Measurements from ENCODE around the gene LCN2.

Gene LCN2

GRCh38 chr9:128115187-128116103, 33.8 kb upstream of the LCN2 start:
- peak; percentile 29 for DNase-seq

DNA sequence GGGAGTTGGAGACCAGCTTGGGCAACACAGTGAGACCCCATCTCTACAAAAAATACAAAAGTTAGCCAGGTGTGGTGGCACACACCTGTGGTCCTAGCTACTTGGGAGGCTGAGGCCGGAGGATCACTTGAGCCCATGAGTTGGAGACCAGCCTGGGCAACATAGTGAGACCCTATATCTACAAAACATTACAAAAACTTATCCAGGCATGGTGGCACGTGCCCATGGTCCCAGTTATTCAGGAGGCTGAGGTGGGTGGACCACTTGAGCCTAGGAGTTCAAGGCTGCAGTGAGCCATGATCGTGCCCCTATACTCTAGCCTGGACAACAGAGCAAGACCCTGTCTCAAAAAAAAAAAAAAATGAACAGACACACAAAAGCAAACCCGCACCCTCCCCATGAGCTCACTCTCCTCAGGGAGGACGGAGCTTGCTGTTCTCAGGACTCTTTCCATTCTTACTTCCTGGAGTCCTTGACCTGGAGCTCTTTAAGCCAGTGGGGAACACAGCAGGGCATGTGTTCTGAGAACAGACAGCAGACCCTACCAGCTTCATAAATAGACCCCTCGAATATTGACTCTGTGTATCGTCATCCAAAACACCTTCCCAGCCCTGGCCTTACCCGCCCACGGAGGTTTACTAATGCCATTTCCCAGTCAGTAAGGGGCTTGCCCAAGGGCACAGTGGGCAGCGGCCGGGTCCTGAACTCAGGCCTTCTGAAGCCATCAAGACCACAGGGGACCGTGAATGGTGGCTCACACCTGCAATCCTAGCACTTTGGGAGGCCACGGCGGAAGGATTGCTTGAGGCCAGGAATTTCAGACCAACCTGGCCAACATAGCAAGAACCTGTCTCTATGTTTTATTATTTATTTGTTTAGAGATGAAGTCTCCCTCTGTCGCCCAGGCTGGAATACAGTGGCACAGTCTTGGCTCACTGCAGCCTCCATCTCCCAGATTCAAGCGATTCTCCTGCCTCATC, 32.9 kb upstream of the LCN2 start:
- DNase-seq = no peak

- DNase-seq = peak; percentile 93
Measured at GRCh38 chr9:128117613-128118471, 31.4 kb upstream of the LCN2 start.

DNA sequence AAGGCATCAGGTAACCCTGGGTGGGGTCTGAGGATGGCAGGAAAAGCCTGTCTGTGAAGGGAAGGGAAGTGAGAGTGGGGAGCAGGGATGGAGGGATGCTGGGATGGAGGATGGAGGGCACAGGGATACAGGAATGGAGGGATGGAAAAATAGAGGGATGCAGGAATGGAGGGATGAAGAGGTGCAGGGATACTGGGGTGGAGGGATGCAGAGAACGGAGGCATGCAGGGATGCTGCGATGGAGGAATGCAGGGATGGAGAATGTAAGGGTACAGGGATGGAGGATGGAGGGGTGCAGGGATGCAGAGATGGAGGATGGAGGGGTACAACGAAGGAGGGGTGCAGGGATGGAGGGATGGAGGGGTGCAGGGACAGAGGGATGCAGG, 30.8 kb upstream of the LCN2 start:
- no peak for DNase-seq

DNA sequence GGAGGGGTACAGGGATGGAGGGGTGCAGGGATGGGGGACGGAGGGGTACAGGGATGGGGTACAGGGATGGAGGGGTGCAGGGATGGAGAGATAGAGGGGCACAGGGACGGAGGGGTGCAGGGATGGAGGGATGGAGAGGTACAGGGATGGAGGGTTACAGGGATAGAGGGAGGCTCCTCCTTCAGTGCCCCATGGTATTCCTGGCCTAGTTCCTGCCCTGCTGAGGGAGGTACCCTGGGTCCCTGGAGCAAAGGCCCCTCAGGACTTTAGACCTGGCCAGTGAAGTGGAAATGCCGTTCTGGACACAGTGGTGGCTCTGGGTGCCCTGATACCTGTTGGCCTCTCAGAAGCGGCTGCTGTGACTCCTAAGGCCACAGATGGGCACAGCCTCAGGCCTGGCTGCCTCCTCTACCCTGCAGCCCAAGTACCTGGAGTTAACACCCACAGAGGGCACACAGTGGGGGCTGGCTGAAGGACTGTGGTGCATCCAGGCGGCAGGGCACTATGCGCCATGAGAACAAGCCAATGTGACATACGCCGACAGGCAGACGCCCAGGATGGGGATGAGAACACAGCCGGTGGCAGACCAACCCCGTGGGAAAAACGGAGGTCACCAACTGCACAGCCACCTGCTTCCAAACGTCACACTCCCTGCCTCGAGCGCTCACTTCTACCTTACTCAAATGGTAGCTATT, 30.1 kb upstream of the LCN2 start:
- no peak for DNase-seq

- no peak for DNase-seq
Measured at GRCh38 chr9:128120061-128120740, 29.1 kb upstream of the LCN2 start.

- DNase-seq = no peak
Measured at GRCh38 chr9:128120741-128121465, 28.4 kb upstream of the LCN2 start.

- DNase-seq = no peak
Measured at GRCh38 chr9:128121466-128121810, 27.8 kb upstream of the LCN2 start.

- DNase-seq = no peak
Measured at GRCh38 chr9:128121924-128122808, 27.1 kb upstream of the LCN2 start.

DNA sequence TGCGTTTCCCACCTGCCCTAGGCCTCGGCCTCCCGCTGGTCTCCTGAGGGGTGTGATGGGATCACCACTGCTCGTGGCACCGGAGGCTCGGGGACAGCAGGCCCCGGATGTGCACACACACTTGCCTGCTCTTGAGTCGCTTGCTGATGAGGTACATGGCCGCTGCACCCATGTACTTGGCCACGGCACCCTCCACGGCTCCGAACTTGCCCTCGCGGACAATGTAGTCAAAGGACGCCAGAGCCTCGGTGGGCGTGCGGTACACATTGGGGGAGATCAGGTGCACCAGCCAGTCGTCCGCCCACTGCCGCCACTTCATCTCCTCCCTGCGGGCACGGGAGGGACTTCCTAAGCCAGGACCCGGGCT, 26.5 kb upstream of the LCN2 start:
- DNase-seq = no peak

GRCh38 chr9:128123451-128124080, 25.7 kb upstream of the LCN2 start:
- DNase-seq = no peak

DNA sequence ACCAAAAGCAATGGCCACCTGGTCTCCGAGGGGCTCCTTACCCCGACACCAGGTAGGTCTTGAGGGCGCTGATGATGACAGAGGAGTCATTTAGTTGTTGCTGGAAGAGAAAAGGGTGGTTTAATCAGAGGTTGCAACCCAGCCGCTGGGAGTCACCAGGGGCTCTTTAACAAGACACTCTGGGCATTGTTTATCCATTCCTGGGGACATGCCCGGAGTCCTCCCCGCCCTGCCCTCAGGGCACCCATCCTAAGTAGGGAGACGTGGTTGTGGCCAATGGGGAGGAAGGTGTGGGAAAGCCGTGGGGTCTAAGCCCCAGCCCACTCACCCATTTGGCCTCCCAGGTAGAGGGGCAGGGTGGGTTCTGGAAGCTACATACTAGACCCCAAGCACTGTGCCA, 24.8 kb upstream of the LCN2 start:
- no peak for DNase-seq

DNA sequence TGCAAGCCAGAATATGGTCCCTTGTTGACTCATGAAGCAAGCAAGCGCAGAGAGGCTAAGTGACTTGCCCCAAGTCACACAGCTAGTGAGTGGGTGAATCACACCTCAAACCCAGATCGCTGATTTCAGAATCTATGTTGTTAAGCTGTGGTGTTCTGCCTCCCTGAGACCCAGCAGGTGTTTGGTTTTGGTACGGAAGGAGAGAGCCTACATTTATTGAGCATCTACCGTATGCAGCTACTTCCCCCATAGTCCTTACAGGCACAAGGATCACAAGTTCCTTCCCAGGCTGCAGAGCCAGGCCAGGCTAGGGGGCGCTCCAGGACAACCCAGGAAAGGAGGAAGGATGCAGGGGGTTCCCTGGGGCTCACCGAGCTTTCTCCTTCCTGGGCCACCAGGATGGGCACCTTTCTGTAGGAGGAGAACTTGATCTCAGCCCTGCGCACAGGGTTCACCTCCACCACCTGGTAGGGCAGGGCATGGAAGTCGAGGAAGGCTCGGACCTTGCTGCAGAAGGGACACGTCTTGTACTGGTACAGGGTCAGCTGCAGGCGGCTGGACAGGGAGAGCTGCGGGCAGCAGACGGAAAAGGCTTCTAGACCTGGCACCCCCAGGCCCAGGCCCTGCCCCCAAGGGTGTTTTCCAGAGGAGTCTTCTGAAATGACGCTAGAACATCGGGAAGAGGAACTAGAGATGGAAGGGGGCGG, 24.2 kb upstream of the LCN2 start:
- peak; percentile 49 for DNase-seq

- no peak for DNase-seq
Measured at GRCh38 chr9:128125580-128126354, 23.5 kb upstream of the LCN2 start.

- peak; percentile 87 for DNase-seq
Measured at GRCh38 chr9:128127568-128127989, 21.7 kb upstream of the LCN2 start, which contains the start of gene PTGES2. PTGES2 (minus strand) TSS chr9:128127729; CDS start chr9:128127717, 12 bp downstream.

- peak; percentile 92 for DNase-seq
Measured at GRCh38 chr9:128127990-128128835, 21.0 kb upstream of the LCN2 start.

Data from CD4-positive, alpha-beta T cell treated with Interleukin-21 for 1 hour (primary cell).